DND-41 (cell line): ENCODE data around the gene CCDC80.

ENCODE experiments used
- ATAC-seq: fragments of 200-7000 bp; cut with Tn5 transposase; 3 replicates; pipeline ENCODE4 v1.9.1; 2021; ENCODE audit warnings: low read depth; ENCODE audit not compliant: insufficient read depth
- DNase-seq: peaks from one replicate; pipeline ENCODE4 v3.0.0-alpha.2; 2020
- H2AFZ ChIP-seq: 2 replicates; pipeline ENCODE4 v1.6.0; 2012; ENCODE audit warnings: low read depth, low read length
- H3K27ac ChIP-seq: 2 replicates; pipeline ENCODE4 v1.5.1; 2012; ENCODE audit warnings: low read length, inconsistent platforms
- H3K27me3 ChIP-seq: fragments of 200-600 bp; sonication (generic); 2 replicates; pipeline ENCODE4 v1.6.0; 2012; ENCODE audit warnings: low read length, mild to moderate bottlenecking, inconsistent platforms; ENCODE audit not compliant: insufficient read depth, poor library complexity
- H3K36me3 ChIP-seq: 2 replicates; pipeline ENCODE4 v1.5.1; 2012; ENCODE audit warnings: low read length, inconsistent platforms; ENCODE audit not compliant: insufficient read depth
- H3K4me1 ChIP-seq: 2 replicates; pipeline ENCODE4 v1.5.1; 2012; ENCODE audit warnings: mild to moderate bottlenecking, low read length; ENCODE audit not compliant: insufficient read depth
- H3K4me2 ChIP-seq: 2 replicates; pipeline ENCODE4 v1.6.0; 2012; ENCODE audit warnings: mild to moderate bottlenecking, moderate library complexity, low read length, inconsistent platforms; ENCODE audit not compliant: insufficient read depth
- H3K4me3 ChIP-seq, 2 experiments: fragments of 200-600 bp in 1 of 2; shearing (Covaris generic) in 1 of 2; 2 replicates each; pipeline ENCODE4 v1.5.1; 2012 to 2016; ENCODE audit warnings: inconsistent platforms in 2 of 2, low read length in 2 of 2, mild to moderate bottlenecking in 2 of 2, low read depth in 1 of 2, moderate library complexity in 1 of 2
- H3K79me2 ChIP-seq: 2 replicates; pipeline ENCODE4 v1.6.0; 2012; ENCODE audit warnings: low read length, inconsistent platforms; ENCODE audit not compliant: insufficient read depth
- H3K9ac ChIP-seq: 2 replicates; pipeline ENCODE4 v1.6.0; 2012; ENCODE audit warnings: low read depth, mild to moderate bottlenecking, inconsistent platforms, low read length, moderate library complexity
- H3K9me3 ChIP-seq: 2 replicates; pipeline ENCODE4 v1.5.1; 2012; ENCODE audit warnings: low read length, moderate library complexity, mild to moderate bottlenecking, inconsistent platforms; ENCODE audit not compliant: insufficient read depth, severe bottlenecking
- H4K20me1 ChIP-seq: 2 replicates; pipeline ENCODE4 v1.6.0; 2012; ENCODE audit warnings: low read length; ENCODE audit not compliant: insufficient read depth
- EZH2 ChIP-seq: IDR thresholded peaks from 3 replicates; pipeline ENCODE4 v1.6.1; 2012; ENCODE audit warnings: borderline replicate concordance, low read depth, mild to moderate bottlenecking, moderate library complexity, low read length, inconsistent platforms; ENCODE audit not compliant: severe bottlenecking
- TF ChIP-seq, protein P1 (sequence below): IDR thresholded peaks from 2 replicates; pipeline ENCODE4 v1.5.1; 2012; ENCODE audit warnings: borderline replicate concordance, low read length, moderate library complexity, mild to moderate bottlenecking; ENCODE audit not compliant: poor library complexity, severe bottlenecking; ENCODE audit errors: extremely low read depth

CCDC80 gene

DNA sequence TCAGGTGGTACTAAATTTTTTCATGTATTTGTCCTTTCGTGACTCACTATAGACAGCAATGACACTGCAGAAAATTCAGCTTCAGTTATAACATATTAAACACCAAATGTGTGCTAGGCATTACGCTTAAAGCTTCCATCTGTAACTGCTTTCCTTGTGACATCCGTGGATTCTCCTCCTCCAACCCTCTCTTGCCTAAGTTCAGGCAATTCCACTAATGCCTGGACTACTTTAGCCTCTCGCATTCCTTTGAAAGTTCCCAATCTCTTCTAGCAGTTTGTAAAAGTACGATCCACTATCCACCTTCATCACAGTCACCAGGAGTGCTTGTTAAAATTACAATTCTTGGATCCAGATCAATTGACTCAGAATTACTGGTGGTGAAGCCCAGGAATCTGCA lies 17.7 kb downstream of the CCDC80 start:
- Histone ChIP-seq H3K36me3 (no peaks in the 10 kb centered on the region), H3K4me2 (no peak overlapping the region), H3K9me3 (no peaks in the 10 kb centered on the region), H3K27ac (no peak overlapping the region), H3K9ac (no peak overlapping the region), H3K27me3 (no peaks in the 10 kb centered on the region), H4K20me1 (no peaks in the 10 kb centered on the region), H3K4me1 (no peaks in the 10 kb centered on the region), H3K79me2 (no peaks in the 10 kb centered on the region), H3K4me3 (no peak overlapping the region), H2AFZ (no peak overlapping the region)
- DNase-seq (no peak), ATAC-seq (no peak)
- TF ChIP-seq, protein P1, sequence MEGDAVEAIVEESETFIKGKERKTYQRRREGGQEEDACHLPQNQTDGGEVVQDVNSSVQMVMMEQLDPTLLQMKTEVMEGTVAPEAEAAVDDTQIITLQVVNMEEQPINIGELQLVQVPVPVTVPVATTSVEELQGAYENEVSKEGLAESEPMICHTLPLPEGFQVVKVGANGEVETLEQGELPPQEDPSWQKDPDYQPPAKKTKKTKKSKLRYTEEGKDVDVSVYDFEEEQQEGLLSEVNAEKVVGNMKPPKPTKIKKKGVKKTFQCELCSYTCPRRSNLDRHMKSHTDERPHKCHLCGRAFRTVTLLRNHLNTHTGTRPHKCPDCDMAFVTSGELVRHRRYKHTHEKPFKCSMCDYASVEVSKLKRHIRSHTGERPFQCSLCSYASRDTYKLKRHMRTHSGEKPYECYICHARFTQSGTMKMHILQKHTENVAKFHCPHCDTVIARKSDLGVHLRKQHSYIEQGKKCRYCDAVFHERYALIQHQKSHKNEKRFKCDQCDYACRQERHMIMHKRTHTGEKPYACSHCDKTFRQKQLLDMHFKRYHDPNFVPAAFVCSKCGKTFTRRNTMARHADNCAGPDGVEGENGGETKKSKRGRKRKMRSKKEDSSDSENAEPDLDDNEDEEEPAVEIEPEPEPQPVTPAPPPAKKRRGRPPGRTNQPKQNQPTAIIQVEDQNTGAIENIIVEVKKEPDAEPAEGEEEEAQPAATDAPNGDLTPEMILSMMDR, result no peak
- TF ChIP-seq EZH2, result no peak

DNA sequence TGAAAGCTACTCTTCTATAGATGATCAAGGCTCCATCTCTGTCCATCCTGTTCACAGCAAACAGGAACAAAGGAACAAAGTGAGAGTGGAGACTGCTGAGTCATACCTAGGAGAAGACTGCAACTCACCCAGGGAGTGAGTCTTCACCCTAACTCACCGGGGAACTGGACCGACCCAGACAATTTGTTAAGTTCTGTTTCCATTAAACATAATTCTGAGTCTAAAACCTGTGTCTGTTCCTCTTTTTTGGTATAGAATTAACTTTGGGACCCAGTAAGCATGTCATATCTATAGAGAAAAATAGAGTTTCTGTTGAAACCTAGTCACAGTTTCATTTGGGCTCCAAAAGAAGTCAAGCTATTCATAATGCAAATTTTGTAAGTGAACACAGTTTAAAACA lies 21.6 kb downstream of the CCDC80 start:
- Histone ChIP-seq H3K9ac (no peak overlapping the region), H3K4me1 (no peaks in the 10 kb centered on the region), H3K27me3 (peaks cover 5% of the 10 kb centered on the region), H2AFZ (no peak overlapping the region), H3K36me3 (no peaks in the 10 kb centered on the region), H3K27ac (no peak overlapping the region), H3K4me3 (no peak overlapping the region), H3K9me3 (no peaks in the 10 kb centered on the region), H4K20me1 (no peaks in the 10 kb centered on the region), H3K79me2 (no peaks in the 10 kb centered on the region), H3K4me2 (no peak overlapping the region)
- no peak for DNase-seq
- TF ChIP-seq EZH2, result no peak
- TF ChIP-seq, protein P1, result no peak
- ATAC-seq, result no peak

DNA sequence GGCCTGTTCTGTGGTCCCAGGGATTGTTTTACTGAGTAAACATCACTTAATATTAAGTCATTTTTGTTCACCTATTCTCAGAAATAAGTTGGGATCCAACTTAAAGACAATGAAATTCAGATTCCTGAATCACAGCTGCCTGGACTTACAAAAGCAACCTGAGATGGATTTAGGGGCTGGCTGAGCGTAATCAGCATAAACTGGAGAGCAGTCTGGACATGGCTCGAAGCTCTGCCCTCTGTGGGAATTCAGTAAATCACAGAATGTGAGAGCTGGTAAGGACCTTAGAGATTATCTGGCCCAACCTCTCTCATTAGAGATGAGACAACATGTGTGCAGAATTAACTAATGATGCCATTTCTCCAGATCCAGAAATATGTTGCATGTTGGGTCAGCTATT lies 23.7 kb downstream of the CCDC80 start:
- Histone ChIP-seq H4K20me1 (no peaks in the 10 kb centered on the region), H3K9me3 (no peaks in the 10 kb centered on the region), H3K27me3 (peaks cover 5% of the 10 kb centered on the region), H3K4me1 (no peaks in the 10 kb centered on the region), H3K4me2 (no peak overlapping the region), H3K79me2 (no peaks in the 10 kb centered on the region), H2AFZ (no peak overlapping the region), H3K36me3 (no peaks in the 10 kb centered on the region), H3K4me3 (no peak overlapping the region), H3K9ac (no peak overlapping the region), H3K27ac (no peak overlapping the region)
- ATAC-seq (no peak), DNase-seq (no peak)
- no peak for TF ChIP-seq EZH2
- TF ChIP-seq, protein P1, result no peak
